ENCODE data around the gene ING3. TPM values are rescaled to one million over a fixed set of nuclear protein-coding genes. Genes with fewer than 3 reads are reported as not detected.
"Not testable (repeated sequence)": the region's sequence is repeated elsewhere in the genome, so short reads cannot be mapped to it uniquely, and the experiment has no call there.

ING3 gene
- polyA plus RNA-seq, 1 experiment = 4.4 TPM

- Histone ChIP-seq H3K36me3 (ENCODE audit: control insufficient read depth, insufficient read depth, low read length) (no peaks in the 10 kb centered on the region), H3K27me3 (ENCODE audit: control insufficient read depth, insufficient read depth, low read length) (no peaks in the 10 kb centered on the region), H3K4me3 (ENCODE audit: low read depth, low read length) (no peak overlapping the region)
- no peak for DNase-seq (ENCODE audit: low read depth)
- CTCF ChIA-PET = interaction anchor here (1.9 to 5.4 kb wide), 3 partner anchors 14 to 19 kb away, joined by 5 to 29 read pairs (median 10); partner anchors contain the start of gene CPED1
- POLR2A ChIA-PET = no interaction called here
- no peak for TF ChIP-seq CTCF (IDR thresholded peaks at IDR 0.05; ENCODE audit: insufficient read depth, low read depth, low read length)
Observed at GRCh38 chr7:121002048-121002756, 51.6 kb downstream of the ING3 start.

- ChIA-PET POLR2A (no interaction called here), CTCF (interaction anchor here (1.9 to 5.4 kb wide), 3 partner anchors 14 to 19 kb away, joined by 5 to 29 read pairs (median 10); partner anchors contain the start of gene CPED1)
- DNase-seq (ENCODE audit: low read depth) = no peak
- Histone ChIP-seq H3K36me3 (ENCODE audit: control insufficient read depth, insufficient read depth, low read length) (no peaks in the 10 kb centered on the region), H3K27me3 (ENCODE audit: control insufficient read depth, insufficient read depth, low read length) (no peaks in the 10 kb centered on the region), H3K4me3 (ENCODE audit: low read depth, low read length) (no peak overlapping the region)
- no peak for TF ChIP-seq CTCF (IDR thresholded peaks at IDR 0.05; ENCODE audit: insufficient read depth, low read depth, low read length)
Observed at GRCh38 chr7:121002757-121003200, 52.2 kb downstream of the ING3 start.

- TF ChIP-seq CTCF (IDR thresholded peaks at IDR 0.05; ENCODE audit: insufficient read depth, low read depth, low read length) = no peak
- POLR2A ChIA-PET = no interaction called here
- Histone ChIP-seq H3K27me3 (ENCODE audit: control insufficient read depth, insufficient read depth, low read length) (no peaks in the 10 kb centered on the region), H3K36me3 (ENCODE audit: control insufficient read depth, insufficient read depth, low read length) (no peaks in the 10 kb centered on the region), H3K4me3 (ENCODE audit: low read depth, low read length) (no peak overlapping the region)
- DNase-seq (ENCODE audit: low read depth) = no peak
- CTCF ChIA-PET = no interaction called here
Observed at GRCh38 chr7:121003986-121004685, 53.6 kb downstream of the ING3 start.

GRCh38 chr7:121005058-121005457, 54.5 kb downstream of the ING3 start:
- DNase-seq (ENCODE audit: low read depth); POLR2A ChIA-PET; H3K27me3 ChIP-seq (ENCODE audit: control insufficient read depth, insufficient read depth, low read length); H3K4me3 ChIP-seq (ENCODE audit: low read depth, low read length); H3K36me3 ChIP-seq (ENCODE audit: control insufficient read depth, insufficient read depth, low read length): not testable (repeated sequence)
- CTCF ChIA-PET = interaction anchor here (0.6 kb wide), 1 partner anchor 308 kb away, joined by 4 read pairs; no protein-coding TSS in a partner anchor

- Histone ChIP-seq H3K4me3 (ENCODE audit: low read depth, low read length) (no peak overlapping the region), H3K36me3 (ENCODE audit: control insufficient read depth, insufficient read depth, low read length) (no peaks in the 10 kb centered on the region), H3K27me3 (ENCODE audit: control insufficient read depth, insufficient read depth, low read length) (no peaks in the 10 kb centered on the region)
- ChIA-PET POLR2A (no interaction called here), CTCF (interaction anchor here (1.1 kb wide), 1 partner anchor 214 kb away, joined by 3 read pairs; no protein-coding TSS in a partner anchor)
- no peak for TF ChIP-seq CTCF (IDR thresholded peaks at IDR 0.05; ENCODE audit: insufficient read depth, low read depth, low read length)
- no peak for DNase-seq (ENCODE audit: low read depth)
Observed at GRCh38 chr7:121005996-121006584, 55.5 kb downstream of the ING3 start.
